ENCODE data around the gene ZNF536. TPM values are rescaled to one million over a fixed set of nuclear protein-coding genes. Genes with fewer than 3 reads are reported as not detected.

Gene ZNF536
- total RNA-seq, 1 experiment from 2014 or later, result 2.9 TPM

DNA sequence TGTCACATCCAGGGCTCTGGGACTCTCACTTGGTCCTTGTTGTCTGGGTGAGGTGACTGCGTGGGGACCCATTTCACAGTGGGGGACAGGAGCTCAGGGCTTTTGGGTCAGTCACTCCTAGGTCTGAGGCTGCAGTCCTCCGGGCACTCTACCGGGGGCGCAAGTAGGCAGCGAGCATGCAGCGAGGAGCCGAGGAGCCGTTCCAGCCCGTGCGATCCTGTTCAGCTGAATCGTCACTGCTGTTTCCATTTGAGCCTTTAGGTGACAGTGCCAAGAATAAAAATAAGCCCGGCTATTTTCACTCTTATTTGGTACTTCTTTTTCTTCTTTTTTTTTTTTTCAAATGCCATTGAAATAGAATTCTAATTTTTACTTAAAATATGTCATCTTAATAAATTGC is 126.5 kb downstream of the ZNF536 start:
- DNase-seq (ENCODE audit: low spot score), result peak; percentile 25
- no TSS peak for BruUV-seq (replicated peaks)
- intact Hi-C loops (cut with micrococcal nuclease; ENCODE audit: unreplicated experiment), result no loop called here
- Histone ChIP-seq H3K4me1 (ENCODE audit: insufficient read depth, low read length, poor library complexity, severe bottlenecking) (no peaks in the 10 kb centered on the region), H3K9me3 (ENCODE audit: low read depth, low read length, poor library complexity, severe bottlenecking) (no peaks in the 10 kb centered on the region), H3K36me3 (ENCODE audit: insufficient read depth, low read length, poor library complexity, severe bottlenecking) (no peaks in the 10 kb centered on the region), H3K27me3 (replicated peaks; ENCODE audit: insufficient read depth, low read depth, low read length, poor library complexity) (peaks cover 2% of the 10 kb centered on the region), H3K27ac (ENCODE audit: low read depth, low read length, poor library complexity, severe bottlenecking) (no peak overlapping the region), H3K4me3 (ENCODE audit: low read depth, low read length, poor library complexity, severe bottlenecking) (no peak overlapping the region)
- CTCF ChIA-PET, result no interaction called here
- POLR2A ChIA-PET (ENCODE audit: low non-redundant PET), result no interaction called here
- TF ChIP-seq EZH2 (IDR thresholded peaks at IDR 0.05; ENCODE audit: borderline replicate concordance, low read depth, low read length, poor library complexity, severe bottlenecking), result no peak
- TF ChIP-seq, protein P1, sequence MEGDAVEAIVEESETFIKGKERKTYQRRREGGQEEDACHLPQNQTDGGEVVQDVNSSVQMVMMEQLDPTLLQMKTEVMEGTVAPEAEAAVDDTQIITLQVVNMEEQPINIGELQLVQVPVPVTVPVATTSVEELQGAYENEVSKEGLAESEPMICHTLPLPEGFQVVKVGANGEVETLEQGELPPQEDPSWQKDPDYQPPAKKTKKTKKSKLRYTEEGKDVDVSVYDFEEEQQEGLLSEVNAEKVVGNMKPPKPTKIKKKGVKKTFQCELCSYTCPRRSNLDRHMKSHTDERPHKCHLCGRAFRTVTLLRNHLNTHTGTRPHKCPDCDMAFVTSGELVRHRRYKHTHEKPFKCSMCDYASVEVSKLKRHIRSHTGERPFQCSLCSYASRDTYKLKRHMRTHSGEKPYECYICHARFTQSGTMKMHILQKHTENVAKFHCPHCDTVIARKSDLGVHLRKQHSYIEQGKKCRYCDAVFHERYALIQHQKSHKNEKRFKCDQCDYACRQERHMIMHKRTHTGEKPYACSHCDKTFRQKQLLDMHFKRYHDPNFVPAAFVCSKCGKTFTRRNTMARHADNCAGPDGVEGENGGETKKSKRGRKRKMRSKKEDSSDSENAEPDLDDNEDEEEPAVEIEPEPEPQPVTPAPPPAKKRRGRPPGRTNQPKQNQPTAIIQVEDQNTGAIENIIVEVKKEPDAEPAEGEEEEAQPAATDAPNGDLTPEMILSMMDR (conservative IDR thresholded peaks at IDR 0.05; ENCODE audit: low read depth, low read length), result peak; percentile 43

- intact Hi-C loops (cut with micrococcal nuclease; ENCODE audit: unreplicated experiment), result no loop called here
- no peaks in the 10 kb centered on the region for H3K4me1 ChIP-seq (ENCODE audit: insufficient read depth, low read length, poor library complexity, severe bottlenecking)
- H3K9me3 ChIP-seq (ENCODE audit: low read depth, low read length, poor library complexity, severe bottlenecking), result no peaks in the 10 kb centered on the region
- no peak for DNase-seq (ENCODE audit: low spot score)
- POLR2A ChIA-PET (ENCODE audit: low non-redundant PET), result no interaction called here
- no TSS peak for BruUV-seq (replicated peaks)
- CTCF ChIA-PET, result no interaction called here
- no peaks in the 10 kb centered on the region for H3K36me3 ChIP-seq (ENCODE audit: insufficient read depth, low read length, poor library complexity, severe bottlenecking)
- TF ChIP-seq EZH2 (IDR thresholded peaks at IDR 0.05; ENCODE audit: borderline replicate concordance, low read depth, low read length, poor library complexity, severe bottlenecking), result no peak
- TF ChIP-seq, protein P1 (conservative IDR thresholded peaks at IDR 0.05; ENCODE audit: low read depth, low read length), result no peak
- no peak overlapping the region for H3K27ac ChIP-seq (ENCODE audit: low read depth, low read length, poor library complexity, severe bottlenecking)
- no peak overlapping the region for H3K4me3 ChIP-seq (ENCODE audit: low read depth, low read length, poor library complexity, severe bottlenecking)
- H3K27me3 ChIP-seq (replicated peaks; ENCODE audit: insufficient read depth, low read depth, low read length, poor library complexity), result peaks cover 3% of the 10 kb centered on the region
These were observed 132.1 kb downstream of the ZNF536 start for GRCh38 chr19:30504272-30504671.

- peak; percentile 63 for DNase-seq (ENCODE audit: low spot score)
- intact Hi-C loops (cut with micrococcal nuclease; ENCODE audit: unreplicated experiment), result no loop called here
- CTCF ChIA-PET, result no interaction called here
- POLR2A ChIA-PET (ENCODE audit: low non-redundant PET), result no interaction called here
- TF ChIP-seq, protein P1 (conservative IDR thresholded peaks at IDR 0.05; ENCODE audit: low read depth, low read length), result no peak
- no peak for TF ChIP-seq EZH2 (IDR thresholded peaks at IDR 0.05; ENCODE audit: borderline replicate concordance, low read depth, low read length, poor library complexity, severe bottlenecking)
- no peaks in the 10 kb centered on the region for H3K9me3 ChIP-seq (ENCODE audit: low read depth, low read length, poor library complexity, severe bottlenecking)
- BruUV-seq (replicated peaks), result no TSS peak
- H3K27ac ChIP-seq (ENCODE audit: low read depth, low read length, poor library complexity, severe bottlenecking), result no peak overlapping the region
- no peak overlapping the region for H3K4me3 ChIP-seq (ENCODE audit: low read depth, low read length, poor library complexity, severe bottlenecking)
- no peaks in the 10 kb centered on the region for H3K36me3 ChIP-seq (ENCODE audit: insufficient read depth, low read length, poor library complexity, severe bottlenecking)
- no peaks in the 10 kb centered on the region for H3K27me3 ChIP-seq (replicated peaks; ENCODE audit: insufficient read depth, low read depth, low read length, poor library complexity)
- H3K4me1 ChIP-seq (ENCODE audit: insufficient read depth, low read length, poor library complexity, severe bottlenecking), result peaks cover 17% of the 10 kb centered on the region
These were observed 140.2 kb downstream of the ZNF536 start for GRCh38 chr19:30512176-30513081.
